ENCODE measurements around the gene MEDAG.

Gene MEDAG

GRCh38 chr13:30881191-30881651, 24.9 kb upstream of the MEDAG start:
- no peak for DNase-seq (ENCODE audit: extremely low read depth, insufficient read length)
- Histone ChIP-seq H3K36me3 (ENCODE audit: control insufficient read depth, insufficient read depth, low read length) (no peaks in the 10 kb centered on the region), H3K27me3 (replicated peaks; ENCODE audit: control insufficient read depth, insufficient read depth, low read length) (no peaks in the 10 kb centered on the region; the same call in 1 of the 2 replicates), H3K4me3 (replicated peaks; ENCODE audit: low read depth, low read length) (no peak overlapping the region)
- TF ChIP-seq CTCF (IDR thresholded peaks at IDR 0.05; ENCODE audit: insufficient read depth, low read length, poor library complexity, severe bottlenecking) = no peak

GRCh38 chr13:30882026-30882850, 23.8 kb upstream of the MEDAG start:
- TF ChIP-seq CTCF (IDR thresholded peaks at IDR 0.05; ENCODE audit: insufficient read depth, low read length, poor library complexity, severe bottlenecking) = no peak
- H3K36me3 ChIP-seq (ENCODE audit: control insufficient read depth, insufficient read depth, low read length) = no peaks in the 10 kb centered on the region
- H3K4me3 ChIP-seq (replicated peaks; ENCODE audit: low read depth, low read length) = no peak overlapping the region
- H3K27me3 ChIP-seq (replicated peaks; ENCODE audit: control insufficient read depth, insufficient read depth, low read length) = no peaks in the 10 kb centered on the region; the same call in 1 of the 2 replicates
- no peak for DNase-seq (ENCODE audit: extremely low read depth, insufficient read length)

GRCh38 chr13:30882996-30883766, 22.9 kb upstream of the MEDAG start:
- Histone ChIP-seq H3K36me3 (ENCODE audit: control insufficient read depth, insufficient read depth, low read length) (no peaks in the 10 kb centered on the region), H3K27me3 (replicated peaks; ENCODE audit: control insufficient read depth, insufficient read depth, low read length) (no peaks in the 10 kb centered on the region; the same call in 1 of the 2 replicates), H3K4me3 (replicated peaks; ENCODE audit: low read depth, low read length) (no peak overlapping the region)
- DNase-seq (ENCODE audit: extremely low read depth, insufficient read length) = no peak
- TF ChIP-seq CTCF (IDR thresholded peaks at IDR 0.05; ENCODE audit: insufficient read depth, low read length, poor library complexity, severe bottlenecking) = no peak

- no peak for DNase-seq (ENCODE audit: extremely low read depth, insufficient read length)
- Histone ChIP-seq H3K27me3 (replicated peaks; ENCODE audit: control insufficient read depth, insufficient read depth, low read length) (no peaks in the 10 kb centered on the region; the same call in 1 of the 2 replicates), H3K36me3 (ENCODE audit: control insufficient read depth, insufficient read depth, low read length) (no peaks in the 10 kb centered on the region), H3K4me3 (replicated peaks; ENCODE audit: low read depth, low read length) (no peak overlapping the region)
- TF ChIP-seq CTCF (IDR thresholded peaks at IDR 0.05; ENCODE audit: insufficient read depth, low read length, poor library complexity, severe bottlenecking) = no peak
These were observed 21.5 kb upstream of the MEDAG start for GRCh38 chr13:30884543-30884942.

GRCh38 chr13:30889196-30889690, 16.8 kb upstream of the MEDAG start:
- DNase-seq (ENCODE audit: extremely low read depth, insufficient read length) = no peak
- Histone ChIP-seq H3K36me3 (ENCODE audit: control insufficient read depth, insufficient read depth, low read length) (no peaks in the 10 kb centered on the region), H3K4me3 (replicated peaks; ENCODE audit: low read depth, low read length) (no peak overlapping the region), H3K27me3 (replicated peaks; ENCODE audit: control insufficient read depth, insufficient read depth, low read length) (no peaks in the 10 kb centered on the region)
- no peak for TF ChIP-seq CTCF (IDR thresholded peaks at IDR 0.05; ENCODE audit: insufficient read depth, low read length, poor library complexity, severe bottlenecking)

Measured in GM06990 (cell line).